GM12892 (cell line): Measurements from ENCODE around the gene FSIP1.

Experiments
- DNase-seq: peaks from one replicate; pipeline ENCODE4 v3.0.0; 2011; ENCODE audit not compliant: insufficient read length
- FAIRE-seq: peaks from 2 replicates; lab custom pipeline; 2011; peaks lifted over from hg19 to GRCh38; lab: Jason Lieb, UNC
- POLR2A ChIP-seq: IDR thresholded peaks from 2 replicates; pipeline ENCODE4 v1.6.1; 2011; ENCODE audit warnings: low read depth, low read length, control low read depth
- POLR2AphosphoS5 ChIP-seq: IDR thresholded peaks from 2 replicates; pipeline ENCODE4 v1.6.1; 2011; ENCODE audit warnings: low read depth, low read length, control low read depth
- TAF1 ChIP-seq: IDR thresholded peaks from 2 replicates; pipeline ENCODE4 v1.6.1; 2011; ENCODE audit warnings: low read depth, mild to moderate bottlenecking, control low read depth, low read length, borderline replicate concordance

Gene FSIP1

GRCh38 chr15:39692356-39693327 is 90.0 kb downstream of the FSIP1 start:
- DNase-seq (no peak), FAIRE-seq (no peak)

GRCh38 chr15:39690881-39691634 is 91.6 kb downstream of the FSIP1 start:
- no peak for FAIRE-seq
- no peak for DNase-seq

More at GRCh38 chr15:39692356-39693327, 90.0 kb downstream of the FSIP1 start:
- TF ChIP-seq TAF1 (no peak), POLR2AphosphoS5 (no peak), POLR2A (no peak)

GRCh38 chr15:39687965-39688364 is 94.7 kb downstream of the FSIP1 start:
- TF ChIP-seq TAF1 (no peak), POLR2AphosphoS5 (no peak), POLR2A (no peak)
- no peak for DNase-seq
- no peak for FAIRE-seq

More at GRCh38 chr15:39690881-39691634, 91.6 kb downstream of the FSIP1 start:
- no peak for TF ChIP-seq POLR2A

- no peak for DNase-seq
- FAIRE-seq: peak; percentile 69
- no peak for TF ChIP-seq POLR2AphosphoS5
- no peak for TF ChIP-seq TAF1
- no peak for TF ChIP-seq POLR2A
Measured at GRCh38 chr15:39685999-39686613, 96.5 kb downstream of the FSIP1 start.

- TF ChIP-seq POLR2AphosphoS5 (no peak), POLR2A (no peak), TAF1 (no peak)
- no peak for FAIRE-seq
- no peak for DNase-seq
Measured at GRCh38 chr15:39685367-39685766, 97.3 kb downstream of the FSIP1 start.

- FAIRE-seq (no peak), DNase-seq (no peak)
- TF ChIP-seq POLR2A (no peak), TAF1 (no peak), POLR2AphosphoS5 (no peak)
Measured at GRCh38 chr15:39684233-39684632, 98.4 kb downstream of the FSIP1 start.

- DNase-seq (no peak), FAIRE-seq (no peak)
- no peak for TF ChIP-seq TAF1
- no peak for TF ChIP-seq POLR2AphosphoS5
- TF ChIP-seq POLR2A: no peak
Measured at GRCh38 chr15:39682366-39682765, 100.3 kb downstream of the FSIP1 start.

GRCh38 chr15:39680868-39681267 is 101.8 kb downstream of the FSIP1 start:
- DNase-seq: no peak
- FAIRE-seq: no peak
- TF ChIP-seq TAF1 (no peak), POLR2A (no peak), POLR2AphosphoS5 (no peak)

GRCh38 chr15:39672666-39673065 is 110.0 kb downstream of the FSIP1 start:
- FAIRE-seq (peak; percentile 17), DNase-seq (no peak)

GRCh38 chr15:39672184-39672583 is 110.5 kb downstream of the FSIP1 start:
- FAIRE-seq (no peak), DNase-seq (no peak)
- TF ChIP-seq TAF1 (no peak), POLR2A (no peak), POLR2AphosphoS5 (no peak)

More at GRCh38 chr15:39672666-39673065, 110.0 kb downstream of the FSIP1 start:
- TF ChIP-seq POLR2AphosphoS5: no peak
- TF ChIP-seq TAF1: no peak
- TF ChIP-seq POLR2A: no peak

- FAIRE-seq: no peak
- no peak for DNase-seq
- TF ChIP-seq POLR2A (no peak), TAF1 (no peak), POLR2AphosphoS5 (no peak)
Measured at GRCh38 chr15:39670687-39671086, 112.0 kb downstream of the FSIP1 start.

GRCh38 chr15:39669661-39670060 is 113.0 kb downstream of the FSIP1 start:
- TF ChIP-seq POLR2A (no peak), POLR2AphosphoS5 (no peak), TAF1 (no peak)
- no peak for DNase-seq
- no peak for FAIRE-seq
